ENCODE results near the gene VAV2. TPM values are rescaled to one million over a fixed set of nuclear protein-coding genes. Genes with fewer than 3 reads are reported as not detected.

Gene VAV2
- total RNA-seq, 4 donors from 2014 or later: 10.3 to 20.1 (median 13.1) TPM

DNA sequence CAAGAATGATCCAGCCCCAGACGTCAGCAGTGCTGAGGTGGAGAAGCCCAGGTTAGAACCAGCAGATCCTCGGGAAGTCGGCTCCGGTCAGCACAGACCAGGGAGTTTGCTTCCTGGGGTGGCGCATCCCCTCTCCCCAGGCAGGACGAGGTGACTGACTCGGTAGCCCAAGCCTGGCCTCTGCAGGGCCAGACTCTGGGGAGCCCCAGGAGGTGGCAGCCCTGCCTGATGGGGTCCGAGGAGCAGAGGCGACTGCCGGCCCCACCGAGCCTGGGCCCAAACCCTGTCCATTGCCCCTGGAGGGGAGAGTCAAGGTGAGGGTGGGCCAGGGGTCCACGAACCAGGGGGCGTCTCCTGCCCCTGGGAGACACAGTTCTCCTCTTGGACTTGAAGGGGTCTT is 201.1 kb downstream of the VAV2 start:
- Histone ChIP-seq H3K36me3 (peaks cover 0 to 54% (median 0%) of the 10 kb centered on the region in 3 donors), H3K27ac (no peak overlapping the region)

DNA sequence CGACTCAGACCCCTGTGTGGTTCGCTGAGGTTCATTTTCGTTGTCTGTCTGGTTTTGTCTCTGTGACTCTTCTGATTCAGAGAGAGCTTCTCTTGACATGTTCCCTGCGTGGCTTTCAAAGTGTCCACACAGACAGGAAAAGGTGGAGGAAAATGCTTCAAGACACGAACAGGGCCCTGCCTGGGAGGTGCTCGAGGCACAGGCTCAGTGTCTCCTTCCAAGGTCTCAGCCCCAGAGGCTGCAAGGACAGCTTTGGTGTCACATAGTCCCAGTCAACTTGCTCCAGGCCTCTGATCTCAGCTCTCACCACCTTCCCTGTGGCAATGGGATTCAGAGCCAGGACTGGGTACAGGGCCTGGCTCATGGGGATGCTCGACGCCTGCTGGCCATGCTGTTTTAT is 202.3 kb downstream of the VAV2 start:
- Histone ChIP-seq H3K27ac (peak overlapping the region in 3 of 4 donors; percentile 64 to 70 (median 69)), H3K36me3 (peaks cover 0 to 55% (median 0%) of the 10 kb centered on the region in 3 donors), H3K4me3 (no peak overlapping the region), H3K9me3 (no peaks in the 10 kb centered on the region), H3K27me3 (no peaks in the 10 kb centered on the region), H3K4me1 (peaks cover 3 to 44% (median 27%) of the 10 kb centered on the region in 4 donors)
- 38 to 42% methylated on average over 8 of the region's 8 CpGs for WGBS, 2 donors
- DNase-seq (ENCODE audit: low spot score in 2 of 2): no peak
- TF ChIP-seq EP300 (IDR thresholded peaks at IDR 0.05) (no peak), CTCF (IDR thresholded peaks at IDR 0.05) (no peak), POLR2A (IDR thresholded peaks at IDR 0.05) (no peak)

More for the DNA sequence above, 201.1 kb downstream of the VAV2 start:
- no peak for DNase-seq (ENCODE audit: low spot score in 2 of 2)
- H3K9me3 ChIP-seq: no peaks in the 10 kb centered on the region
- H3K27me3 ChIP-seq: no peaks in the 10 kb centered on the region
- 60 to 90% methylated on average over 1 to 7 of the region's 13 CpGs for WGBS, 2 donors
- H3K4me3 ChIP-seq: no peak overlapping the region
- H3K4me1 ChIP-seq: peaks cover 3 to 44% (median 27%) of the 10 kb centered on the region in 4 donors
- TF ChIP-seq EP300 (IDR thresholded peaks at IDR 0.05) (no peak), POLR2A (IDR thresholded peaks at IDR 0.05) (no peak), CTCF (IDR thresholded peaks at IDR 0.05) (no peak)

- peak overlapping the region in 3 of 4 donors; percentile 64 to 70 (median 69) for H3K27ac ChIP-seq
- no peak for DNase-seq (ENCODE audit: low spot score in 2 of 2)
- WGBS, 2 donors: 32 to 38% methylated on average over 28 to 29 of the region's 34 CpGs
These were observed 203.1 kb downstream of the VAV2 start for GRCh38 chr9:133788819-133789717.

GRCh38 chr9:133788045-133788818 is 203.9 kb downstream of the VAV2 start:
- 85 to 88% methylated on average over 18 to 32 of the region's 37 CpGs for WGBS, 2 donors
- Histone ChIP-seq H3K4me3 (no peak overlapping the region), H3K36me3 (peaks cover 0 to 61% (median 0%) of the 10 kb centered on the region in 3 donors), H3K27me3 (no peaks in the 10 kb centered on the region), H3K9me3 (no peaks in the 10 kb centered on the region), H3K4me1 (peaks cover 3 to 40% (median 27%) of the 10 kb centered on the region in 4 donors), H3K27ac (peak overlapping the region in 3 of 4 donors; percentile 64 to 70 (median 69))
- no peak for TF ChIP-seq CTCF (IDR thresholded peaks at IDR 0.05)
- TF ChIP-seq EP300 (IDR thresholded peaks at IDR 0.05): no peak
- TF ChIP-seq POLR2A (IDR thresholded peaks at IDR 0.05): no peak
- DNase-seq (ENCODE audit: low spot score in 2 of 2): no peak

More at GRCh38 chr9:133788819-133789717, 203.1 kb downstream of the VAV2 start:
- H3K4me3 ChIP-seq: no peak overlapping the region
- TF ChIP-seq CTCF (IDR thresholded peaks at IDR 0.05): peak in 2 of 5 experiments; percentile 12 to 16
- no peak for TF ChIP-seq EP300 (IDR thresholded peaks at IDR 0.05)
- H3K9me3 ChIP-seq: no peaks in the 10 kb centered on the region
- peaks cover 0 to 55% (median 0%) of the 10 kb centered on the region in 3 donors for H3K36me3 ChIP-seq
- peaks cover 3 to 44% (median 27%) of the 10 kb centered on the region in 4 donors for H3K4me1 ChIP-seq
- no peaks in the 10 kb centered on the region for H3K27me3 ChIP-seq

All from tibial nerve (tissue), 4 donors.